ENCODE results near the gene NEMF.
A peak's percentile ranks its signal among the peaks of the same experiment; 100 is the strongest.

Gene NEMF

DNA sequence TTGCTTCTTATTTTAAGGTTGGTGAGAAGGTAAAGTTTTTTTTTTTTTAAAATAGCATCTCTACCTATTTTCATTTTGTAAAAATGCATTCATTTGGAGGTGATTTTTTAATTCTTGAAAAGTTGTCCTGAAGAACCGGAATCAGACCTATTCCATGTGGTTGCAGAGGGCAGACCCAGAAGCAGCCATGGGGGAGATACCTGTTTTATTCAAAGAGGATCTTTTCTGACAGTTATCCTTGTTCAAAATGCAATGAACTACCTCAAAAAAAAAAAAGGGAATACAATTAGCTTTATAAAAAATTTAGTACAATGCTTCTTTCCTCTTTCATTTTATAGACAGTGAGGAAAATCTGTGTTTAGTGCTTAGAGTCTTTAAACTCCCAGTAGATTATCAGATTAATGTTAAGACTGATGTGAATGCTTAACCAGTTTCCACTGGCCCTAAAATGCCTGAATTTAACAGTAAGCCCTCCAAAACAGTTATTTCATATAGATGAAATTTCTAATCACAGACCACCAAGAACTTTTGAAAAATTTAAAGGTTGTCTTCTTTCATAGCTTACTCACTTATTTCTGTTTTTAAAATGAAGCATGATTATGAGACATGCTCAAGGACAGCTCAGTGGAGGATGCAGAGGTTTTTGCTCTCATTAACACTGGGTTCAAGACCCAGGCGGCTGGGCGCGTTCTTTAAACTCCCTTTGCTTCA, 8.6 kb upstream of the NEMF start:
- H3K18ac ChIP-seq (ENCODE audit: low read depth in 1 of 2, low read length in 2 of 2) = peak overlapping the region; percentile 90 to 98
- no peak overlapping the region for H2BK12ac ChIP-seq (ENCODE audit: low read length in 2 of 2)

DNA sequence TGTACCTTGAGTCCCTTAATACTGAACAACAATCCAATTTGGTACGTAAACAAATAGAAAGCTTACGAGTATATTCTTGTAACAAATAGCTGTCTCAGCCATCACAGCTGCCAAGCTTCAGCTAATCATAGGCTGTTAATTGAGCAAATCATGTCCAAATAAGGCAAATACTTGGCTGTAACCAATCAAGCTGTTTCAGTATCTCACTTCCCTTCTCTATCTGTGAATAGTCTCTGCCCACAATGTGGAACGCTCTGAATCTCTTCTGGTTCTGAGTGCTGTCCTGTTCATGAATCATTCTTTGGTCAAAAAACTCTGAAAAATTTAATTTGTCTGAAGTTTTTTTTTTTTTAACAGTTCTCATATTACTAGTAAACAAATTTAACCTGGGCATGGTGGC, 5.8 kb upstream of the NEMF start:
- Histone ChIP-seq H3K23ac (ENCODE audit: low read length in 2 of 2) (no peak overlapping the region), H3K36me3 (ENCODE audit: control insufficient read depth in 1 of 2, insufficient read depth in 2 of 2, low read depth in 1 of 2, low read length in 2 of 2) (no peaks in the 10 kb centered on the region), H2BK12ac (ENCODE audit: low read length in 2 of 2) (no peak overlapping the region), H3K9me3 (ENCODE audit: control insufficient read depth, low read length) (no peaks in the 10 kb centered on the region), H3K4me1 (ENCODE audit: control insufficient read depth, insufficient read depth, low read depth, low read length) (peaks cover 4% of the 10 kb centered on the region), H2BK15ac (ENCODE audit: low read depth, poor library complexity, severe bottlenecking) (no peak overlapping the region), H3K4ac (ENCODE audit: low read depth in 1 of 2, low read length in 2 of 2) (no peak overlapping the region), H2BK120ac (ENCODE audit: low read depth, low read length) (no peak overlapping the region), H3K9ac (ENCODE audit: low read length) (no peak overlapping the region), H3K4me2 (ENCODE audit: low read length, poor library complexity, severe bottlenecking) (no peak overlapping the region), H2AK5ac (ENCODE audit: low read length, severe bottlenecking) (no peak overlapping the region), H3K79me1 (replicated peaks; ENCODE audit: low read length, poor library complexity, severe bottlenecking) (peaks cover 3% of the 10 kb centered on the region), H3K4me3 (ENCODE audit: insufficient read depth in 1 of 2, low read depth in 1 of 2, low read length in 2 of 2) (no peak overlapping the region), H3K14ac (ENCODE audit: low read length in 2 of 2) (no peak overlapping the region), H2BK5ac (ENCODE audit: low read depth, low read length, poor library complexity, severe bottlenecking) (no peak overlapping the region), H4K8ac (ENCODE audit: low read length) (no peak overlapping the region), H3K27ac (ENCODE audit: low read length, poor library complexity, severe bottlenecking) (no peak overlapping the region), H3K27me3 (ENCODE audit: control insufficient read depth in 1 of 2, insufficient read depth in 1 of 2, low read length in 2 of 2) (no peaks in the 10 kb centered on the region), H4K91ac (ENCODE audit: low read length) (no peak overlapping the region), H3K18ac (ENCODE audit: low read depth in 1 of 2, low read length in 2 of 2) (no peak overlapping the region), H2AFZ (ENCODE audit: low read depth, low read length) (no peak overlapping the region)
- WGBS = 97% methylated on average over 2 of the region's 3 CpGs
- no peak for DNase-seq

More for the DNA sequence above, 8.6 kb upstream of the NEMF start:
- peak overlapping the region; percentile 81 for H4K91ac ChIP-seq (ENCODE audit: low read length)
- peak overlapping the region; percentile 8 for H2BK120ac ChIP-seq (ENCODE audit: low read depth, low read length)
- 22% methylated on average over 4 of the region's 4 CpGs for WGBS
- no peak overlapping the region for H2BK15ac ChIP-seq (ENCODE audit: low read depth, poor library complexity, severe bottlenecking)
- no peak overlapping the region for H3K23ac ChIP-seq (ENCODE audit: low read length in 2 of 2)
- no peak overlapping the region for H2AK5ac ChIP-seq (ENCODE audit: low read length, severe bottlenecking)
- peaks cover 4% of the 10 kb centered on the region for H3K4me1 ChIP-seq (ENCODE audit: control insufficient read depth, insufficient read depth, low read depth, low read length)
- H3K36me3 ChIP-seq (ENCODE audit: control insufficient read depth in 1 of 2, insufficient read depth in 2 of 2, low read depth in 1 of 2, low read length in 2 of 2) = no peaks in the 10 kb centered on the region
- H4K8ac ChIP-seq (ENCODE audit: low read length) = peak overlapping the region; percentile 79
- no peaks in the 10 kb centered on the region for H3K27me3 ChIP-seq (ENCODE audit: control insufficient read depth in 1 of 2, insufficient read depth in 1 of 2, low read length in 2 of 2)
- peak overlapping the region; percentile 99 for H3K27ac ChIP-seq (ENCODE audit: low read length, poor library complexity, severe bottlenecking)
- peaks cover 5% of the 10 kb centered on the region for H3K79me1 ChIP-seq (replicated peaks; ENCODE audit: low read length, poor library complexity, severe bottlenecking)
- peak overlapping the region; percentile 26 to 95 for H3K4me3 ChIP-seq (ENCODE audit: insufficient read depth in 1 of 2, low read depth in 1 of 2, low read length in 2 of 2)
- H3K9ac ChIP-seq (ENCODE audit: low read length) = peak overlapping the region; percentile 97
- DNase-seq = no peak
- H2AFZ ChIP-seq (ENCODE audit: low read depth, low read length) = peak overlapping the region; percentile 97
- H3K4ac ChIP-seq (ENCODE audit: low read depth in 1 of 2, low read length in 2 of 2) = peak overlapping the region; percentile 75 to 94
- H3K14ac ChIP-seq (ENCODE audit: low read length in 2 of 2) = no peak overlapping the region
- peak overlapping the region; percentile 80 for H3K4me2 ChIP-seq (ENCODE audit: low read length, poor library complexity, severe bottlenecking)
- no peaks in the 10 kb centered on the region for H3K9me3 ChIP-seq (ENCODE audit: control insufficient read depth, low read length)
- H2BK5ac ChIP-seq (ENCODE audit: low read depth, low read length, poor library complexity, severe bottlenecking) = peak overlapping the region; percentile 90

DNA sequence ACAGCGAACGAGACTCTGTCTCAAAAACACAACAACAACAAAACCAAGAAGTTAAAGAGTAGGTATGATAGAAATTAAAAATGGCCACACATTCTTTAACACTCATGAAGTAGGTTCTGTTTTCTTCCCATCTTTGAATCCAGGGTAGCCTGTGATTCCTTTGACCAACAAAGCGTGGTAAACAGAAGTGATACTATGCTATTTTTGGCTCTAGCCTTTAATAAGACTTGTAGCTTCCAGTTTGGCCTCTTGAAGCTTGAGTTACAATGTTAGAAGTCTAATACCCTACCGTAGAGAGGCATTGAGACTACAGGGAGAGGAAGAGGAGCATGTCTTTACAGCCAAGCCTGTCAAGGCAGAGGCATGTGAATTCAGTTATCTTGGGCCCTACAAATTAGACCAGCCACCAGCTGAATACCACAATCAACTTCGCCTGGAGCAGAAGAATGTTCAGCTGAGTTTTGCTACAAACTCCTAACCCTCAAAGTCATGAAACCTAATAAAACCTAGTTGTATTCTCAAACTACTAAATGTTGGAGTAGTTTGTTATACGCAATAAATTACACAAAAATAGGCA, 4.9 kb upstream of the NEMF start:
- H2BK5ac ChIP-seq (ENCODE audit: low read depth, low read length, poor library complexity, severe bottlenecking) = no peak overlapping the region
- no peak overlapping the region for H3K9ac ChIP-seq (ENCODE audit: low read length)
- H2AFZ ChIP-seq (ENCODE audit: low read depth, low read length) = no peak overlapping the region
- H2AK5ac ChIP-seq (ENCODE audit: low read length, severe bottlenecking) = no peak overlapping the region
- no peak overlapping the region for H2BK120ac ChIP-seq (ENCODE audit: low read depth, low read length)
- H4K8ac ChIP-seq (ENCODE audit: low read length) = no peak overlapping the region
- peaks cover 4% of the 10 kb centered on the region for H3K4me1 ChIP-seq (ENCODE audit: control insufficient read depth, insufficient read depth, low read depth, low read length)
- no peak overlapping the region for H4K91ac ChIP-seq (ENCODE audit: low read length)
- no peak overlapping the region for H2BK15ac ChIP-seq (ENCODE audit: low read depth, poor library complexity, severe bottlenecking)
- H3K23ac ChIP-seq (ENCODE audit: low read length in 2 of 2) = no peak overlapping the region
- no peak for DNase-seq
- peaks cover 3% of the 10 kb centered on the region for H3K79me1 ChIP-seq (replicated peaks; ENCODE audit: low read length, poor library complexity, severe bottlenecking)
- 95% methylated on average over 3 of the region's 6 CpGs for WGBS
- H3K9me3 ChIP-seq (ENCODE audit: control insufficient read depth, low read length) = no peaks in the 10 kb centered on the region
- no peak overlapping the region for H3K4me2 ChIP-seq (ENCODE audit: low read length, poor library complexity, severe bottlenecking)
- H3K27ac ChIP-seq (ENCODE audit: low read length, poor library complexity, severe bottlenecking) = peak overlapping the region; percentile 2
- H3K18ac ChIP-seq (ENCODE audit: low read depth in 1 of 2, low read length in 2 of 2) = no peak overlapping the region
- H3K14ac ChIP-seq (ENCODE audit: low read length in 2 of 2) = no peak overlapping the region
- no peaks in the 10 kb centered on the region for H3K27me3 ChIP-seq (ENCODE audit: control insufficient read depth in 1 of 2, insufficient read depth in 1 of 2, low read length in 2 of 2)
- no peaks in the 10 kb centered on the region for H3K36me3 ChIP-seq (ENCODE audit: control insufficient read depth in 1 of 2, insufficient read depth in 2 of 2, low read depth in 1 of 2, low read length in 2 of 2)
- H3K4me3 ChIP-seq (ENCODE audit: insufficient read depth in 1 of 2, low read depth in 1 of 2, low read length in 2 of 2) = no peak overlapping the region
- no peak overlapping the region for H3K4ac ChIP-seq (ENCODE audit: low read depth in 1 of 2, low read length in 2 of 2)
- H2BK12ac ChIP-seq (ENCODE audit: low read length in 2 of 2) = no peak overlapping the region

DNA sequence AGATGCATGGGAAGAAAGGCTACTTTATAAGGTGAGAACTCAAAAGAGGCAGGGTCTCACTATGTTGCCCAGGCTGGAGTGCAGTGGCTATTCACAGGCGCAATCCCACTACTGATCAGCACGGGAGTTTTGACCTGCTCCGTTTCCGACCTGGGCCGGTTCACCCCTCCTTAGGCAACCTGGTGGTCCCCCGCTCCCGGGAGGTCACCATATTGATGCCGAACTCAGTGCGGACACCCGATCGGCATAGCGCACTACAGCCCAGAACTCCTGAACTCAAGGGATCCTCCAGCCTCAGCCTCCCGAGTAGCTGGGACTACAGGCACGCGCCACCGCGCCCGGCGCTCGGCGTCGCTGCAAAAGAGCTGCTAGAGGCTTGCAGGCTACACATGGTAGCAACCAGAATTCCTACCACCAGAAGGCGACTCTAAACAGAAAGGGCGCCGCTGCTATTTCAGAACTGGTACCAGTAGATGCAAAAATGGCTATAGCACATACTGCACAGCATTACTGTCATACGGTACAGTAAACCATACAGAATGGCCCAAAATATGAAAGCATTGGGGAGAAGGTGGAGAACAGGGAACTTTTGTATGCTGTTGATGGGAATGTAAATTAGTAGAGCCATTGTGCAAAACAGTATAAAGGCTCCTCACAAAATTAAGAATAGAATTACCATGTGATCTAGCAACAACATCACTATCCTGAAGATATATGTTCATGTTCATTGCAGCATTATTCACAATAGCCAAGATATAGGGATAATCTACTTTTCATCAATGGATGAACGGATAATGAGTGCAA, 1.2 kb upstream of the NEMF start:
- Histone ChIP-seq H3K27me3 (ENCODE audit: control insufficient read depth in 1 of 2, insufficient read depth in 1 of 2, low read length in 2 of 2) (no peaks in the 10 kb centered on the region), H3K36me3 (ENCODE audit: control insufficient read depth in 1 of 2, insufficient read depth in 2 of 2, low read depth in 1 of 2, low read length in 2 of 2) (peaks cover 4 to 20% of the 10 kb centered on the region in 2 experiments), H3K9me3 (ENCODE audit: control insufficient read depth, low read length) (no peaks in the 10 kb centered on the region), H2BK12ac (ENCODE audit: low read length in 2 of 2) (no peak overlapping the region), H3K79me1 (replicated peaks; ENCODE audit: low read length, poor library complexity, severe bottlenecking) (peaks cover 2% of the 10 kb centered on the region), H3K23ac (ENCODE audit: low read length in 2 of 2) (no peak overlapping the region), H2AK5ac (ENCODE audit: low read length, severe bottlenecking) (no peak overlapping the region), H3K4me2 (ENCODE audit: low read length, poor library complexity, severe bottlenecking) (no peak overlapping the region), H3K4ac (ENCODE audit: low read depth in 1 of 2, low read length in 2 of 2) (no peak overlapping the region), H3K9ac (ENCODE audit: low read length) (peak overlapping the region; percentile 97), H4K91ac (ENCODE audit: low read length) (no peak overlapping the region), H2BK5ac (ENCODE audit: low read depth, low read length, poor library complexity, severe bottlenecking) (no peak overlapping the region), H3K18ac (ENCODE audit: low read depth in 1 of 2, low read length in 2 of 2) (no peak overlapping the region), H4K8ac (ENCODE audit: low read length) (peak overlapping the region; percentile 71), H2AFZ (ENCODE audit: low read depth, low read length) (no peak overlapping the region), H3K27ac (ENCODE audit: low read length, poor library complexity, severe bottlenecking) (no peak overlapping the region), H3K4me3 (ENCODE audit: insufficient read depth in 1 of 2, low read depth in 1 of 2, low read length in 2 of 2) (peak overlapping the region in 1 of 2 experiments; percentile 96), H2BK15ac (ENCODE audit: low read depth, poor library complexity, severe bottlenecking) (no peak overlapping the region), H3K4me1 (ENCODE audit: control insufficient read depth, insufficient read depth, low read depth, low read length) (peaks cover 7% of the 10 kb centered on the region), H3K14ac (ENCODE audit: low read length in 2 of 2) (no peak overlapping the region), H2BK120ac (ENCODE audit: low read depth, low read length) (no peak overlapping the region)
- DNase-seq = peak; percentile 83
- 47% methylated on average over 20 of the region's 27 CpGs for WGBS
